PC-3 (cell line): ENCODE data around the gene LCLAT1. TPM values are rescaled to one million over a fixed set of nuclear protein-coding genes. Genes with fewer than 3 reads are reported as not detected.

Experiments used
- ATAC-seq: fragments of 200-7000 bp; cut with Tn5 transposase; 2 replicates; pipeline ENCODE4 v1.9.1; 2020; ENCODE audit warnings: mild to moderate bottlenecking, moderate library complexity
- BruUV-seq: library from RNA; stranded (reverse); fragments of 400-500 nt; replicated peaks from 2 replicates; lab custom pipeline; 2021; lab: Mats Ljungman, UMichigan
- CTCF ChIA-PET: fragments of 300-600 bp; sonication (Branson Sonifier 250); formaldehyde crosslinking; loops from one replicate; lab custom pipeline; 2022; ENCODE audit warnings: antibody characterized with exemption; lab: Charles Lee
- POLR2A ChIA-PET: fragments of 300-600 bp; sonication (Branson Sonifier 250); formaldehyde crosslinking; loops from one replicate; lab custom pipeline; 2022; ENCODE audit warnings: antibody characterized with exemption; ENCODE audit not compliant: unreplicated experiment; lab: Charles Lee
- DNase-seq: peaks from one replicate; pipeline ENCODE4 v3.0.0-alpha.2; 2015
- H2AFZ ChIP-seq: fragments of 300-600 bp; sonication (generic); 2 replicates; pipeline ENCODE4 v1.6.0; 2016; ENCODE audit warnings: antibody characterized with exemption, low read length
- H3F3A ChIP-seq: fragments of 300-600 bp; sonication (generic); one replicate; pipeline ENCODE4 v1.6.0; 2017; ENCODE audit warnings: antibody characterized with exemption, low read length, control low read depth, mild to moderate bottlenecking; ENCODE audit not compliant: unreplicated experiment
- H3K27ac ChIP-seq: fragments of 300-600 bp; sonication (generic); 2 replicates; pipeline ENCODE4 v1.5.1; 2016; ENCODE audit warnings: mild to moderate bottlenecking, low read length
- H3K27me3 ChIP-seq: fragments of 300-600 bp; sonication (generic); 2 replicates; pipeline ENCODE4 v1.6.1; 2016; ENCODE audit warnings: low read length, mixed read lengths
- H3K36me3 ChIP-seq: fragments of 300-600 bp; sonication (generic); 2 replicates; pipeline ENCODE4 v1.6.1; 2016; ENCODE audit warnings: low read depth, mixed run types, low read length, mixed read lengths
- H3K4me1 ChIP-seq: fragments of 300-600 bp; sonication (generic); 2 replicates; pipeline ENCODE4 v1.5.1; 2016; ENCODE audit warnings: low read length; ENCODE audit not compliant: insufficient read depth
- H3K4me2 ChIP-seq: fragments of 300-600 bp; sonication (generic); 2 replicates; pipeline ENCODE4 v1.6.0; 2016; ENCODE audit warnings: low read length
- H3K4me3 ChIP-seq: fragments of 300-600 bp; sonication (generic); 2 replicates; pipeline ENCODE4 v1.5.1; 2016; ENCODE audit warnings: mild to moderate bottlenecking, low read length, mixed read lengths
- H3K79me2 ChIP-seq: fragments of 300-600 bp; sonication (generic); 2 replicates; pipeline ENCODE4 v1.6.1; 2017; ENCODE audit warnings: low read length, mixed read lengths
- H3K9ac ChIP-seq: fragments of 300-600 bp; sonication (generic); 2 replicates; pipeline ENCODE4 v1.6.0; 2016; ENCODE audit warnings: mild to moderate bottlenecking, low read length
- H3K9me2 ChIP-seq: fragments of 300-600 bp; sonication (generic); replicated peaks from 2 replicates; pipeline ENCODE4 v1.6.1; 2016; ENCODE audit warnings: mixed run types, low read length, mixed read lengths
- H3K9me3 ChIP-seq: fragments of 300-600 bp; sonication (generic); 2 replicates; pipeline ENCODE4 v1.6.1; 2016; ENCODE audit warnings: low read length, mixed read lengths
- H4K20me1 ChIP-seq: fragments of 300-600 bp; sonication (generic); 2 replicates; pipeline ENCODE4 v1.6.1; 2016; ENCODE audit warnings: low read length, mixed read lengths
- EZH2 ChIP-seq: fragments of 300-600 bp; sonication (generic); IDR thresholded peaks from one replicate; pipeline ENCODE4 v1.6.1; 2017; ENCODE audit warnings: antibody characterized with exemption, mild to moderate bottlenecking, low read length; ENCODE audit not compliant: unreplicated experiment
- EZH2phosphoT487 ChIP-seq: fragments of 300-600 bp; sonication (generic); IDR thresholded peaks from 2 replicates; pipeline ENCODE4 v1.6.1; 2018; ENCODE audit warnings: mild to moderate bottlenecking, antibody characterized with exemption, low read length, borderline replicate concordance
- intact Hi-C: fragments of 100-400 bp; cut with micrococcal nuclease; formaldehyde crosslinking; loops from 2 replicates; pipeline ENCODE4 v1.9.0; 2023
- total RNA-seq: library from RNA; depleted of rRNA; stranded (reverse); fragments of >200 nt; gene quantifications from 2 replicates; pipeline ENCODE4 v1.2.3, GENCODE V29; 2014
- TF ChIP-seq, protein P1 (sequence below): fragments of 300-600 bp; sonication (generic); conservative IDR thresholded peaks from 2 replicates; pipeline ENCODE4 v1.5.1; 2017; ENCODE audit warnings: antibody characterized with exemption, low read depth, mild to moderate bottlenecking, low read length

LCLAT1 gene
- total RNA-seq, 1 experiment from 2014 or later: 22.0 TPM

- intact Hi-C loops: no loop called here
- H3K9me2 ChIP-seq: no peaks in the 10 kb centered on the region
- no peak overlapping the region for H3K4me2 ChIP-seq
- no TSS peak for BruUV-seq
- TF ChIP-seq EZH2phosphoT487 (no peak), EZH2 (no peak)
- TF ChIP-seq, protein P1, sequence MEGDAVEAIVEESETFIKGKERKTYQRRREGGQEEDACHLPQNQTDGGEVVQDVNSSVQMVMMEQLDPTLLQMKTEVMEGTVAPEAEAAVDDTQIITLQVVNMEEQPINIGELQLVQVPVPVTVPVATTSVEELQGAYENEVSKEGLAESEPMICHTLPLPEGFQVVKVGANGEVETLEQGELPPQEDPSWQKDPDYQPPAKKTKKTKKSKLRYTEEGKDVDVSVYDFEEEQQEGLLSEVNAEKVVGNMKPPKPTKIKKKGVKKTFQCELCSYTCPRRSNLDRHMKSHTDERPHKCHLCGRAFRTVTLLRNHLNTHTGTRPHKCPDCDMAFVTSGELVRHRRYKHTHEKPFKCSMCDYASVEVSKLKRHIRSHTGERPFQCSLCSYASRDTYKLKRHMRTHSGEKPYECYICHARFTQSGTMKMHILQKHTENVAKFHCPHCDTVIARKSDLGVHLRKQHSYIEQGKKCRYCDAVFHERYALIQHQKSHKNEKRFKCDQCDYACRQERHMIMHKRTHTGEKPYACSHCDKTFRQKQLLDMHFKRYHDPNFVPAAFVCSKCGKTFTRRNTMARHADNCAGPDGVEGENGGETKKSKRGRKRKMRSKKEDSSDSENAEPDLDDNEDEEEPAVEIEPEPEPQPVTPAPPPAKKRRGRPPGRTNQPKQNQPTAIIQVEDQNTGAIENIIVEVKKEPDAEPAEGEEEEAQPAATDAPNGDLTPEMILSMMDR: no peak
- ChIA-PET CTCF (no interaction called here), POLR2A (no interaction called here)
- DNase-seq (no peak), ATAC-seq (no peak)
- no peaks in the 10 kb centered on the region for H3K27me3 ChIP-seq
- H3K79me2 ChIP-seq: no peaks in the 10 kb centered on the region
- H3K27ac ChIP-seq: no peak overlapping the region
- no peaks in the 10 kb centered on the region for H4K20me1 ChIP-seq
- H3F3A ChIP-seq: no peaks in the 10 kb centered on the region
- H3K9ac ChIP-seq: no peak overlapping the region
- no peaks in the 10 kb centered on the region for H3K9me3 ChIP-seq
- H3K4me3 ChIP-seq: no peak overlapping the region
- no peaks in the 10 kb centered on the region for H3K36me3 ChIP-seq
- H3K4me1 ChIP-seq: no peaks in the 10 kb centered on the region
- no peak overlapping the region for H2AFZ ChIP-seq
Measured at GRCh38 chr2:30677231-30677630, 230.2 kb downstream of the LCLAT1 start.

- H2AFZ ChIP-seq: no peak overlapping the region
- TF ChIP-seq EZH2phosphoT487 (no peak), EZH2 (no peak)
- TF ChIP-seq, protein P1: no peak
- no peak overlapping the region for H3K9ac ChIP-seq
- DNase-seq (no peak), ATAC-seq (no peak)
- H3K27ac ChIP-seq: no peak overlapping the region
- H3K4me2 ChIP-seq: no peak overlapping the region
- no peaks in the 10 kb centered on the region for H3K4me1 ChIP-seq
- no peaks in the 10 kb centered on the region for H3K27me3 ChIP-seq
- intact Hi-C loops: no loop called here
- ChIA-PET CTCF (no interaction called here), POLR2A (no interaction called here)
- H3K4me3 ChIP-seq: no peak overlapping the region
- H3K79me2 ChIP-seq: no peaks in the 10 kb centered on the region
- no peaks in the 10 kb centered on the region for H3K36me3 ChIP-seq
- no peaks in the 10 kb centered on the region for H3F3A ChIP-seq
- H4K20me1 ChIP-seq: no peaks in the 10 kb centered on the region
- H3K9me3 ChIP-seq: no peaks in the 10 kb centered on the region
- no peaks in the 10 kb centered on the region for H3K9me2 ChIP-seq
- no TSS peak for BruUV-seq
Measured at GRCh38 chr2:30677861-30678385, 230.9 kb downstream of the LCLAT1 start.

DNA sequence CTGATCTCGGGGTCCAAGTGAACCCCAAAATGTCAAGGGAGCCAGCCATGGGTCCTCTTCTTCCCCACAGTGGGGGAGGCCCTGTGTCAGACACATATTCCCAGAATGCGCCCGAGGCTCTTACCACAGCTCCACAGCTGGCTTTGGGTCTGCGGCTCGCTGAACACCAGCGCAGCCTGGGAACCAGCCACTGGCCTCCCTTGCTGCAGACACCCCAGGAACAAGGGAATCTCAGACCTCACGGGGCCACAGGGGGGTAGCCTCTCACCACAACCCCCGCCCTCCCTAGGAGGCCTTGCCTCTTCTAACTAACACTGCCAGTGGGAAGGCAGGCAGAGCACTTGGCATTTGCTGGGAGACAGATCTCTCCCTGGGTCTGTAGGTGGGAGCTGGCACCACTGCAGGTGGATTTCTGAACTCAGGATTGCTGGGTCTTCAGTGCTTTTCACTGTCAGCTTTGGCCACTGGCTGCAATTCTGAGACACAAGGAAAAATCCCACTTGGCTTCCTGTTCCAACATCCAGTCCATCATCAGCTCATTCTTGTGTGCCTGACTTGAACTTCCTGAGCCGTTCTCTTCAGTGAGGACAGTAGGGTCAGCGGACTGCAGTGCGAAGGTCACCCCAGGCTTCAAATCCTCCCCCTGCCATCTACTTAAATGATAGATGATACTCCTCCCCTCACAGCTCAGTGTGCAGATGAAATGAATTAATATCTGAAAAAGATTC lies 231.5 kb downstream of the LCLAT1 start:
- Histone ChIP-seq H3K9me3 (no peaks in the 10 kb centered on the region), H3K27me3 (no peaks in the 10 kb centered on the region), H2AFZ (no peak overlapping the region), H4K20me1 (no peaks in the 10 kb centered on the region), H3K4me3 (no peak overlapping the region), H3K27ac (no peak overlapping the region), H3K36me3 (no peaks in the 10 kb centered on the region), H3K9ac (no peak overlapping the region), H3K4me2 (no peak overlapping the region), H3F3A (no peaks in the 10 kb centered on the region), H3K9me2 (no peaks in the 10 kb centered on the region), H3K79me2 (no peaks in the 10 kb centered on the region), H3K4me1 (no peaks in the 10 kb centered on the region)
- intact Hi-C loops: no loop called here
- POLR2A ChIA-PET: no interaction called here
- TF ChIP-seq EZH2 (no peak), EZH2phosphoT487 (no peak)
- TF ChIP-seq, protein P1: no peak
- no TSS peak for BruUV-seq
- no peak for DNase-seq
- CTCF ChIA-PET: no interaction called here
- no peak for ATAC-seq
